AG09309 (cell line): Measurements from ENCODE around the gene SORL1-AS1.

Experiments used
- DNase-seq: peaks from one replicate; pipeline ENCODE4 v3.0.0-alpha.2; 2010; ENCODE audit warnings: low read depth
- H3K4me3 ChIP-seq: 2 replicates; pipeline ENCODE4 v1.5.1; 2011; ENCODE audit warnings: mild to moderate bottlenecking, low read depth, low read length, moderate library complexity; ENCODE audit not compliant: control insufficient read depth
- TF ChIP-seq, protein P1 (sequence below): IDR thresholded peaks from 2 replicates; pipeline ENCODE4 v1.5.1; 2011; ENCODE audit warnings: mild to moderate bottlenecking, low read depth, low read length, inconsistent platforms; ENCODE audit not compliant: insufficient read depth, control insufficient read depth; ENCODE audit errors: missing control alignments

The SORL1-AS1 gene

DNA sequence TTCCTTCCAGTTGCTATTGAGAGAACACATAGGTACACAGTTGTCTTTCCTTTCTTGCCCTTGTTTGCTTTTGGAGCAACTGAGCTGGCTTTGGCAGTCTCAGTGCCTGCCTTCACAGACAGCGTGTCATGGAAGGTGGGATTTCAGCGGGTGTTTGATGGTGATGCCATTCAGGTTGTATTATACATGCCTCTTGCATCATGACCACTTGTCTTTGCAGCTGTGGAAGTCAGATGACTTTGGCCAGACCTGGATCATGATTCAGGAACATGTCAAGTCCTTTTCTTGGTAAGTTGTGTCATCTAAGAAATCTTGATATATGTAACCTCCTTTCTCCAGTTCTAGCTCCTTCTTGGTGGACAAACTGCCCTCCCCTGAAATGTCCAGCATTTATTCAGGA lies 37.1 kb upstream of the SORL1-AS1 start:
- DNase-seq: no peak
- H3K4me3 ChIP-seq: no peak overlapping the region
- TF ChIP-seq, protein P1, sequence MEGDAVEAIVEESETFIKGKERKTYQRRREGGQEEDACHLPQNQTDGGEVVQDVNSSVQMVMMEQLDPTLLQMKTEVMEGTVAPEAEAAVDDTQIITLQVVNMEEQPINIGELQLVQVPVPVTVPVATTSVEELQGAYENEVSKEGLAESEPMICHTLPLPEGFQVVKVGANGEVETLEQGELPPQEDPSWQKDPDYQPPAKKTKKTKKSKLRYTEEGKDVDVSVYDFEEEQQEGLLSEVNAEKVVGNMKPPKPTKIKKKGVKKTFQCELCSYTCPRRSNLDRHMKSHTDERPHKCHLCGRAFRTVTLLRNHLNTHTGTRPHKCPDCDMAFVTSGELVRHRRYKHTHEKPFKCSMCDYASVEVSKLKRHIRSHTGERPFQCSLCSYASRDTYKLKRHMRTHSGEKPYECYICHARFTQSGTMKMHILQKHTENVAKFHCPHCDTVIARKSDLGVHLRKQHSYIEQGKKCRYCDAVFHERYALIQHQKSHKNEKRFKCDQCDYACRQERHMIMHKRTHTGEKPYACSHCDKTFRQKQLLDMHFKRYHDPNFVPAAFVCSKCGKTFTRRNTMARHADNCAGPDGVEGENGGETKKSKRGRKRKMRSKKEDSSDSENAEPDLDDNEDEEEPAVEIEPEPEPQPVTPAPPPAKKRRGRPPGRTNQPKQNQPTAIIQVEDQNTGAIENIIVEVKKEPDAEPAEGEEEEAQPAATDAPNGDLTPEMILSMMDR: no peak

DNA sequence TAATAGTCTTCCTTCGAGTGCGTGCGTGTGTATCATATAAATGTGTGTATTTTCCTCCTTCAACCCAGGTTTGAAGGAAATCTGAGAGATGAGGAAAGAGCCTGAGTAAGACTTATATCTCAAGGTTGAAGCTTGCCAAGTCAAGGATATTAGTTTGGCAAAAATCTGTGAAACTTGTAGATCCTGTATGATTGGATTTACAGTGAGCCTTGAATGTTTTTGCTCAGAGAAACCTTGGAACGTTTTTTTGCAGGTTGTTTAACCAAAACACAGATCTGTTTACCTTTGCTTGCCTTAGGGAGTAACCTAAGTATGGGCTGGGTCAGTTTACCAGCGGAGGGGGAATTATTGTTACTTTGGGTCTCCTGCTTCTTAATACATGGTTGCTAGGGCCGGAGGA lies 35.9 kb upstream of the SORL1-AS1 start:
- TF ChIP-seq, protein P1: no peak
- no peak overlapping the region for H3K4me3 ChIP-seq
- DNase-seq: no peak

DNA sequence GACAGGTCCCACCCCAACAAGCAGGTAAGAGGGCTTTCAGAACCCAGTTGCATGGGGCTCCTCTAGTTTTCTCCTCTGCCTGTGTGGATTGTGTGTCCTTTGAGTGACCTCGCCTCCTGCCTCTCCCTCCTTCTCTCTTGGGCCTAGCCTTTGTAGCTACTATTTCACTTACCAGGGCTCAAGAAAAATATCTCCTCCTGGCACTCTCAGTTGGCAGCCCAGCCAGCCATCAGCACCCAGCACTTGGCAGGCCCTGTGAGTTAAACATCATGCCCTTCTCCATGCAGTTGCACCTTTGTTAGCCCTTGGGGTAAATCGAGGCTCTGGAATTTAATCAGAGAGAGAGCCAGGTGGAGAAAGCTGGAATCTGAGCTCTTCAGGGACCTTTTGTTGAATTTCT lies 35.4 kb upstream of the SORL1-AS1 start:
- DNase-seq: no peak
- no peak overlapping the region for H3K4me3 ChIP-seq
- TF ChIP-seq, protein P1: no peak

DNA sequence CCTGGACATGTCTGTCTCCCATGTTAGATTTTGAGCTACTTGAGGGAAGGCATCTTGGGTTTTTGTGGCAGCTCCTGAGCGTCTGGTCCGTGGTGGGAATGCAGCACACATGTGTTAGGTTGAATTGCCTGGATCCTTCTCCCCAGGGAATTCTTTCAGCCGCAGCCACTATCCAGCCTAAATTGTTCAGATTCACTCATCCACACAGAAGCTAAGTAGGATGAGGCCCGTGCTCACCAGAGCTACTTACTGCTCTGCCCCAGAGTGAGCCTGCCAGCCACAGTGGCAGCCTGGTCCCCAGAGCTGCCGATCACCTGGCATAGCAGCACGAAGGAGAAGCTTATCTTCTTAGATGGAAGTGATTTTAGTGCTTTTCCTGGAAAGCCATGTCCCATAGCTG lies 34.4 kb upstream of the SORL1-AS1 start:
- TF ChIP-seq, protein P1: no peak

DNA sequence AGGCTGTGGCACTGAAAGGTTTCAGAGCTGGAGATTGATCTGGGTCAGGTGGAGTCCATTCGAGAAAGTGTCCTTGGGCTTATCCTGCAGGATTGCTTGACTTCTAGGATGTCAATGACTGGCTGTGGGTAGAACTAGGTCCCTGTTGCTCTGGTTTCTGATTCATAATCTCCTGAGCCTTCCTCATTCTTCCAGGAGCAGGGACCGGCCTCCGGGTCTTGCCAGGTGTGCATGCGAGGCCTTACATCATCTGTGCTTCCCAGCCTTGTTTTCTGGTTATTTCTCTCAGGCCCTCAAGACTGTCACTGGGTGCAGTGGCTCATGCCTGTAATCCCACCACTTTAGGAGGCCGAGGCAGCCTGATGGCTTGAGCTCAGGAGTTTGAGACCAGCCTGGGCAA lies 33.3 kb upstream of the SORL1-AS1 start:
- H3K4me3 ChIP-seq: no peak overlapping the region
- DNase-seq: no peak
- TF ChIP-seq, protein P1: no peak

More for the DNA sequence above, 34.4 kb upstream of the SORL1-AS1 start:
- no peak overlapping the region for H3K4me3 ChIP-seq
- DNase-seq: no peak

DNA sequence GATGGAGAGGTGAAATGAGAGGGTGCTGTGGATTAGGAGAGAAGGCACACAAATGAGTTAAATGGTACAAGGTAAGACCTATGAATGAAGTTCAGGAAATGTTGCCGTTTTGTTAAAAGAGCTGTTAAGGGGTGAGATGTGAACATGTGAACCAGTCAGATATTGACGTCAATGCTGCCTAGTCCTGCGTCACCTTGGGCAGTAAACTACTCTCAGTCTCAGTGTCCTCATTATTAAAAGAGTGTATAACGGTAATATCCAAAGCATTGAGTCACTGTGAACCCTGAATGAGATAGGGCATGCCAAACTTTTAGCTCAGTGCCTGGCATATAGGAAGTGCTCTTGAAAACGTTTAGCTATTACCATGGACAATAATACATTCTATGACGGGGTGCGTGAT lies 32.4 kb upstream of the SORL1-AS1 start:
- TF ChIP-seq, protein P1: no peak
- DNase-seq: no peak
- H3K4me3 ChIP-seq: no peak overlapping the region

DNA sequence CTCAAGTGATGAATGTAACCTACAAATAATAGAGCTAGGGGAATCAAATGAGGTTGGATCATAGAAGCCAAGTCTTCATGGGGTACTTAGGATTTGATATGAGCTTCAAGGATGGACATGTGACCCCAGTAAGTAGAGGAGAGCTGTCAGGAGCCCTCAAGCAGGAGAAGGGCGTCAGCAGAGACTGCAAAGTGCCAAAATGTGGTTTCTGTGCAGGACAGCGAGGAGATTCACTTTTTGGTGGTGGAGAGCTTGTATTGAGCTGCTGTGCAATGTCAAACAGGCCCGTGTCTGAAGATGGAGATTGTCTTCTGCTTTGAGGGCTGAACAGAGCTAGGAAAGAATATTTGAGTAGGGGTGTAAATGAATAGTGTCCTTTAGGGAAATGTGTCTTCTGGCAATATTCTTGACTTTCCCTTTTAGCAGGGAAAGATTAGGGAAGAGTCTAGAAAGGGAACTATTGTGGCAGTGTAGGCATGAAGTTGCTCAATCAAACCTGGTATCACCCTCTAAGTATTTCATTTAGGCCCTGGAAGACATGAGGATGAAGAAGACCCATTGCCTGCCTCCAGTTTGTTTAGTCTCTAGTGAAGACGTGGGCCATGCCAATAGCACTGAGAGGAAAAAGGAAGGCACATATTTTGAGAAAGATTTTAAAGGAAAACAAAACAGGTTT lies 31.2 kb upstream of the SORL1-AS1 start:
- no peak overlapping the region for H3K4me3 ChIP-seq
- no peak for DNase-seq
- TF ChIP-seq, protein P1: no peak
